MM.1S (cell line): Measurements from ENCODE around the gene REC8.

Experiments used
- CTCF ChIP-seq: fragments of 300-600 bp; sonication (generic); IDR thresholded peaks from 2 replicates; pipeline ENCODE4 v1.5.1; 2016; ENCODE audit warnings: antibody characterized with exemption, low read length, mixed read lengths
- EZH2 ChIP-seq: fragments of 300-600 bp; sonication (generic); optimal IDR thresholded peaks from 2 replicates; pipeline ENCODE3; 2017; ENCODE audit warnings: low read depth, mild to moderate bottlenecking, antibody characterized with exemption, low read length, mixed read lengths

- TF ChIP-seq CTCF (no peak), EZH2 (no peak)
Observed at GRCh38 chr14:24212924-24213865, 41.3 kb downstream of the REC8 start, which contains the start of gene CHMP4A.
